ENCODE data around the gene REELD1.

DNA sequence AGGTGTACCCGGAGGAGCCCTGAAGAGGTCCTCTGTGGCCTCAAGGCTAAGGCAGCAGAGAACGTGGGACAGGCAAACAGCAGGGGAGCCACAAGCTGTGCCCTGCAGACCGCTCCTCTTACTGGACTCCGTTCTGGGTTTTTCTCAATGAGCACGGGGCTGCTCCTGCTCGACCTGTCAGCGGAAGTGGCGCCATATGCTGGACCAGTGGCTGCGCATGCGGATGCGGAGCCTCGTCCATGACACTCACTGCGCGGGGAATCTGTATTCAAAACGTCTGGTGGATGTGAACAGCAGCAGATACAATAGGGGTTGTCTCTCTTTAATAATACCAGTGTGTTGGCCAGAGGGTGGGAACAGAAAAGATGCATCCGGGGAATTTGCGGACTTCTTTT is 29.5 kb downstream of the REELD1 start:
- TF ChIP-seq SUZ12 (IDR thresholded peaks at IDR 0.05; ENCODE audit: extremely low read depth, insufficient read depth, insufficient read length) = no peak
- no peak for TF ChIP-seq ZNF274 (IDR thresholded peaks at IDR 0.05; ENCODE audit: low read depth, low read length)
- no peak for TF ChIP-seq YY1 (IDR thresholded peaks at IDR 0.05; ENCODE audit: insufficient read depth, insufficient read length)

All from NT2/D1 (cell line).